Mesenteric fat pad (tissue), 1 donor: Measurements from ENCODE around the gene AP1M1. TPM values are rescaled to one million over a fixed set of nuclear protein-coding genes. Genes with fewer than 3 reads are reported as not detected.

Source experiments
- DNase-seq: peaks from one replicate; pipeline ENCODE4 v3.0.0-alpha.2; 2020; ENCODE audit warnings: low spot score
- total RNA-seq: library from RNA; stranded (reverse); fragmentation: NEBNext Ultra II Directional; extraction: Animal tissue kit (Norgen Biotek cat#: 25700); gene quantifications from one replicate; pipeline ENCODE4 v1.2.1, GENCODE V29; 2021
- donor health status: DM: yes; HTN: yes; CAD: no.

The AP1M1 gene
- total RNA-seq, 1 donor from 2014 or later = 110 TPM

- no peak for DNase-seq
These were observed 97.3 kb downstream of the AP1M1 start for GRCh38 chr19:16295057-16295456.

Other genes with a start within 250 kb of the AP1M1 start
- gene OR10H4, start 248.9 kb upstream of the AP1M1 start, total RNA-seq = not detected
- gene TPM4, start 121.4 kb upstream of the AP1M1 start, total RNA-seq = 385 TPM
- gene RAB8A, start 86.0 kb upstream of the AP1M1 start, total RNA-seq = 51.4 TPM
- 1.2 TPM for gene HSH2D, start 54.2 kb upstream of the AP1M1 start, total RNA-seq
- not detected for gene CIB3, start 24.4 kb upstream of the AP1M1 start, total RNA-seq
- gene FAM32A, start 12.5 kb upstream of the AP1M1 start, total RNA-seq = 59.4 TPM
- 228 TPM for gene KLF2, start 126.9 kb downstream of the AP1M1 start, total RNA-seq